C4-2B (cell line): ENCODE measurements around the gene ABHD4.

Source experiments
- ZFX ChIP-seq: fragments of 450-650 bp; IDR thresholded peaks from 2 replicates; pipeline ENCODE4 v1.6.1; 2017
- TF ChIP-seq, protein P1 (sequence below): fragments of 450-650 bp; conservative IDR thresholded peaks from 2 replicates; pipeline ENCODE4 v1.5.1; 2017; ENCODE audit warnings: mild to moderate bottlenecking

DNA sequence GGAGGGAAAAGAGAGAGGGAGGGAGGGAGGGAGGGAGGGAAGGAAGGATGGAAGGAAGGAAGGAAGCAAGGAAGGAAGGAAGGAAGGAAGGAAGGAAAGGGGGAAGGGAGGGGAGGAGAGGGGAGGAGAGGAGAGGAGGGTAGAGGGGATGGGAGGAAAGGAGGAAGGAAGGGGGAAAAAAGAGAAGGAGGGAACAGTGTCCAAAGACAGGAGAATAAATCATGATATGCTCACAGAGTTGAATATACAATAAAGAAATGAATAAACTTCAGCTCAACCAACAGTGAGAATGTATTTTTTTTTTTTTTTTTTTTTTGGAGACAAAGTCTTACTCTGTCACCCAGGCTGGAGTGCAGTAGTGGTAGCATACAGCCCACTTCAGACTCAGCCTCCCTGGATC lies 42.1 kb downstream of the ABHD4 start:
- TF ChIP-seq, protein P1, sequence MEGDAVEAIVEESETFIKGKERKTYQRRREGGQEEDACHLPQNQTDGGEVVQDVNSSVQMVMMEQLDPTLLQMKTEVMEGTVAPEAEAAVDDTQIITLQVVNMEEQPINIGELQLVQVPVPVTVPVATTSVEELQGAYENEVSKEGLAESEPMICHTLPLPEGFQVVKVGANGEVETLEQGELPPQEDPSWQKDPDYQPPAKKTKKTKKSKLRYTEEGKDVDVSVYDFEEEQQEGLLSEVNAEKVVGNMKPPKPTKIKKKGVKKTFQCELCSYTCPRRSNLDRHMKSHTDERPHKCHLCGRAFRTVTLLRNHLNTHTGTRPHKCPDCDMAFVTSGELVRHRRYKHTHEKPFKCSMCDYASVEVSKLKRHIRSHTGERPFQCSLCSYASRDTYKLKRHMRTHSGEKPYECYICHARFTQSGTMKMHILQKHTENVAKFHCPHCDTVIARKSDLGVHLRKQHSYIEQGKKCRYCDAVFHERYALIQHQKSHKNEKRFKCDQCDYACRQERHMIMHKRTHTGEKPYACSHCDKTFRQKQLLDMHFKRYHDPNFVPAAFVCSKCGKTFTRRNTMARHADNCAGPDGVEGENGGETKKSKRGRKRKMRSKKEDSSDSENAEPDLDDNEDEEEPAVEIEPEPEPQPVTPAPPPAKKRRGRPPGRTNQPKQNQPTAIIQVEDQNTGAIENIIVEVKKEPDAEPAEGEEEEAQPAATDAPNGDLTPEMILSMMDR, result no peak
- no peak for TF ChIP-seq ZFX
